Muscle of leg (tissue), 11 donors: ENCODE measurements around the gene WDFY2. TPM values are rescaled to one million over a fixed set of nuclear protein-coding genes. Genes with fewer than 3 reads are reported as not detected.
"Not testable (repeated sequence)": the region's sequence is repeated elsewhere in the genome, so short reads cannot be mapped to it uniquely, and the experiment has no call there.

Source experiments
- DNase-seq: peaks from one replicate; pipeline ENCODE4 v3.0.0; 2013
- H3K27ac ChIP-seq: one replicate; pipeline ENCODE4 v1.5.1; 2013; ENCODE audit warnings: mild to moderate bottlenecking, low read length, control low read depth
- H3K27me3 ChIP-seq: one replicate; pipeline ENCODE4 v1.6.1; 2013; ENCODE audit warnings: low read length; ENCODE audit not compliant: control insufficient read depth, insufficient read depth
- H3K36me3 ChIP-seq: one replicate; pipeline ENCODE4 v1.6.1; 2013; ENCODE audit warnings: low read length; ENCODE audit not compliant: control insufficient read depth, insufficient read depth
- H3K4me1 ChIP-seq: one replicate; pipeline ENCODE4 v1.6.1; 2013; ENCODE audit warnings: low read length; ENCODE audit not compliant: control insufficient read depth, insufficient read depth
- H3K4me3 ChIP-seq: one replicate; pipeline ENCODE4 v1.5.1; 2013; ENCODE audit warnings: low read length, control low read depth
- H3K9me3 ChIP-seq: replicated peaks from 2 replicates; pipeline ENCODE4 v1.6.1; 2013; ENCODE audit warnings: low read depth, low read length; ENCODE audit not compliant: control insufficient read depth
- WGBS: methylation state at CpG from one replicate; pipeline ENCODE4 v1.1.5; 2013; ENCODE audit warnings: missing lambda C conversion rate; ENCODE audit not compliant: insufficient coverage; 5-methylcytosine and 5-hydroxymethylcytosine counted together
- polyA plus RNA-seq, 8 donors: library from polyadenylated mRNA; unstranded; fragments of 120-200 nt; gene quantifications; one replicate each; pipeline versions ENCODE4 v1.2.1 to v1.2.3, GENCODE V29; 2013; ENCODE audit warnings: inconsistent platforms in 1 of 8, low replicate concordance in 1 of 8; ENCODE audit not compliant: insufficient read length in 8 of 8, insufficient read depth in 1 of 8
- total RNA-seq: library from RNA; stranded (reverse); fragments of 120-200 nt; gene quantifications from one replicate; pipeline ENCODE4 v1.2.4, GENCODE V29; 2013

WDFY2 gene
- total and polyA plus RNA-seq, 9 donors: 4.3 to 9.6 (median 6.5) TPM

GRCh38 chr13:51585696-51586095, 1.4 kb downstream of the WDFY2 start:
- Histone ChIP-seq H3K27me3 (no peaks in the 10 kb centered on the region), H3K27ac (no peak overlapping the region), H3K4me1 (peaks cover 6% of the 10 kb centered on the region), H3K9me3 (no peaks in the 10 kb centered on the region), H3K36me3 (no peaks in the 10 kb centered on the region), H3K4me3 (peak overlapping the region; percentile 90)
- DNase-seq: no peak
- no CpG with 5 or more reads among the region's 4 CpGs for WGBS

DNA sequence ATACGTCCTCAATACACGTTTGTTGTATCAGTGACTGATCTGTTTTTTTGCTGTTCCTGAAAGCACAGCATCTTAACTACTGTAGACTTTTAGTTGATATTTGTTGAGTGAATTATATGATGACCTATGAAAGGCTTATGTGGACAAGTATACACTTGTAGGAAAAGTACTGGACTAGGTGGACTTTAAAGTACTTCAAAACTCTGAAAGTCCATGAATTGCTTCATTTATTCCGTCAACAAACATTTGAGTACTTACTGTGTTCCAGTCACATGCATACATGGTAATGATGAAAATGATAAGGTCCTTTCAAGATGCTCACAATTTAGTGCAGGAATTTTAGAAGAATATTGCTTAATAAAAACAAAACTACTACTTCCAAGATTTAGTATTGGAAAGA, 3.1 kb downstream of the WDFY2 start:
- H3K4me1 ChIP-seq: peaks cover 15% of the 10 kb centered on the region
- no peak for DNase-seq
- H3K9me3 ChIP-seq: no peaks in the 10 kb centered on the region
- no peaks in the 10 kb centered on the region for H3K36me3 ChIP-seq
- WGBS: no CpG with 5 or more reads among the region's 3 CpGs
- H3K27ac ChIP-seq: no peak overlapping the region
- no peak overlapping the region for H3K4me3 ChIP-seq
- no peaks in the 10 kb centered on the region for H3K27me3 ChIP-seq

- H3K4me3 ChIP-seq: no peak overlapping the region
- no peaks in the 10 kb centered on the region for H3K27me3 ChIP-seq
- H3K27ac ChIP-seq: no peak overlapping the region
- no peaks in the 10 kb centered on the region for H3K9me3 ChIP-seq
- DNase-seq: no peak
- WGBS: 50% methylated on average over 1 of the region's 2 CpGs
- peaks cover 11% of the 10 kb centered on the region for H3K4me1 ChIP-seq
- no peaks in the 10 kb centered on the region for H3K36me3 ChIP-seq
These were observed 4.2 kb downstream of the WDFY2 start for GRCh38 chr13:51588406-51588949.

DNA sequence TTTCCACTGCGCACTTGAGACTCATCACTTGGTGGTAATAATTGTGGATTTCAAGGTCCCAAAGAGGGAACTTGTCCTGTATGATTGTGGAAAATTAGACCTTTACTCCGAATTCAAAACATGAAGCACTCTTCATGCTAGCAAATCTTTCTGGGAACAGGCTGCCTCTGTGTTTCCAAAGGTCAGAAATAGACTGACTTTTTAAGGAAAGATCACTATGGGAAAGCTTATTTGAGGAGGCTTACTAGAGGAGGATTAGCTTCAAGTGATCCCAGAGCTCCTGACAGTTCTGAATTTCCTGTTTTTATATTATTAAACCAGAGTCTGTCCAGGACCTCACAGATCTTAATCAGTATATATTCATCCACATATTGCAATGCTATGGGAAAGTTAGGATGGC, 5.5 kb downstream of the WDFY2 start:
- peak; percentile 23 for DNase-seq
- no peak overlapping the region for H3K4me3 ChIP-seq
- H3K27me3 ChIP-seq: no peaks in the 10 kb centered on the region
- peaks cover 9% of the 10 kb centered on the region for H3K4me1 ChIP-seq
- peak overlapping the region; percentile 45 for H3K27ac ChIP-seq
- no peaks in the 10 kb centered on the region for H3K9me3 ChIP-seq
- H3K36me3 ChIP-seq: no peaks in the 10 kb centered on the region
- no CpG with 5 or more reads among the region's 2 CpGs for WGBS

- DNase-seq: peak; percentile 46
- no peaks in the 10 kb centered on the region for H3K9me3 ChIP-seq
- H3K4me3 ChIP-seq: no peak overlapping the region
- H3K36me3 ChIP-seq: no peaks in the 10 kb centered on the region
- peak overlapping the region; percentile 56 for H3K27ac ChIP-seq
- WGBS: no CpG with 5 or more reads among the region's 1 CpG
- H3K27me3 ChIP-seq: no peaks in the 10 kb centered on the region
- peaks cover 9% of the 10 kb centered on the region for H3K4me1 ChIP-seq
These were observed 6.1 kb downstream of the WDFY2 start for GRCh38 chr13:51590231-51590970.

DNA sequence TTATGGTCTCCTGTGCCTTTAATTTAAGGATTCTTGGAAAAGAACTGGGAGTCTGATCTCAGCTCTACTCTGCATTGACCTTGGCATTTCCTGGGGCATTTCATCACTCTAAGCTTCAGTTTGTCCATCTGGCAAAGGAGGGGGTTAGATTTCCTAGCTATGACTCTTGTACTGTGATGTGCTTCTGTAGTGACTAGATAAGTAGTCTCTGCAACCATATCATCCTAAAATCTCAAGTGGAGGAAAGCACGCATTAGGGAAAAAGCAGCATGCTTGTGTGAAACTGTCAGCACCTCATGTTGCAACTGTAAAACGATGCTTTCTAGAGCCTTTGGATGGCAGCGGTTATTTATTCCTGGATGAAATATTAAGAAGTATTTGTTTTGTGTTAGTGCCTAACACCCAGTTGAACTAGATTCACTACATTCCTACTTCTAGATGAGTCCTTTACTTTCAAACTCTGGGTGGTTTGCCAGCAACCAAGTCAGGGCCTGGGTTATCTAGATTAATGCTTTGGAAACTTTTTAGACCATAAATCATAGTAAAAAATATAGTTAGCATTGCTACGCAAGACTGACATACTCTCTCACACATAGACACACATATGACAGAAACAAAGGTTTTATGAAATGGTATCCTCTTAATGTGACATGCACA, 6.8 kb downstream of the WDFY2 start:
- peak; percentile 68 for DNase-seq
- Histone ChIP-seq H3K4me1 (peaks cover 9% of the 10 kb centered on the region), H3K4me3 (no peak overlapping the region), H3K27me3 (no peaks in the 10 kb centered on the region), H3K27ac (peak overlapping the region; percentile 56), H3K9me3 (no peaks in the 10 kb centered on the region), H3K36me3 (no peaks in the 10 kb centered on the region)
- no CpG with 5 or more reads among the region's 4 CpGs for WGBS

GRCh38 chr13:51591938-51592337, 7.7 kb downstream of the WDFY2 start:
- not testable (repeated sequence) for H3K36me3 ChIP-seq, H3K27ac ChIP-seq, H3K9me3 ChIP-seq, H3K4me1 ChIP-seq, H3K4me3 ChIP-seq, DNase-seq, H3K27me3 ChIP-seq
- no CpG with 5 or more reads among the region's 1 CpG for WGBS

- Histone ChIP-seq H3K27ac (no peak overlapping the region), H3K4me3 (no peak overlapping the region), H3K4me1 (peaks cover 9% of the 10 kb centered on the region), H3K9me3 (no peaks in the 10 kb centered on the region), H3K27me3 (no peaks in the 10 kb centered on the region), H3K36me3 (no peaks in the 10 kb centered on the region)
- 92% methylated on average over 2 of the region's 3 CpGs for WGBS
- DNase-seq: no peak
These were observed 10.2 kb downstream of the WDFY2 start for GRCh38 chr13:51594432-51594831.

GRCh38 chr13:51595416-51595815, 11.2 kb downstream of the WDFY2 start:
- no peaks in the 10 kb centered on the region for H3K27me3 ChIP-seq
- H3K36me3 ChIP-seq: no peaks in the 10 kb centered on the region
- no CpG with 5 or more reads among the region's 3 CpGs for WGBS
- DNase-seq: no peak
- peaks cover 12% of the 10 kb centered on the region for H3K4me1 ChIP-seq
- no peak overlapping the region for H3K27ac ChIP-seq
- H3K4me3 ChIP-seq: no peak overlapping the region
- no peaks in the 10 kb centered on the region for H3K9me3 ChIP-seq

GRCh38 chr13:51596541-51596940, 12.3 kb downstream of the WDFY2 start:
- H3K9me3 ChIP-seq: no peaks in the 10 kb centered on the region
- no peaks in the 10 kb centered on the region for H3K27me3 ChIP-seq
- no peaks in the 10 kb centered on the region for H3K36me3 ChIP-seq
- no peak overlapping the region for H3K27ac ChIP-seq
- no peak for DNase-seq
- peaks cover 6% of the 10 kb centered on the region for H3K4me1 ChIP-seq
- no CpG with 5 or more reads among the region's 2 CpGs for WGBS
- H3K4me3 ChIP-seq: no peak overlapping the region
